ENCODE measurements around the gene ABR. TPM values are rescaled to one million over a fixed set of nuclear protein-coding genes. Genes with fewer than 3 reads are reported as not detected.

The ABR gene
- total RNA-seq = 116 TPM
- 18.7 TPM for polyA plus RNA-seq (ENCODE audit: insufficient read depth, low read depth, low replicate concordance)
- long read RNA-seq, donor 1, partial matches to known transcripts = 0 of 5 reads
- long read RNA-seq, donor 1, other reads (novel, unspliced or antisense) = 0 of 5 reads
- long read RNA-seq, donor 2, partial matches to known transcripts = 0 of 2 reads
- long read RNA-seq, donor 2, other reads (novel, unspliced or antisense) = 0 of 2 reads
- long read RNA-seq, donor 3, full-length matches to known transcripts = 4 of 4 reads
- long read RNA-seq, donor 3, partial matches to known transcripts = 0 of 4 reads
- long read RNA-seq, donor 3, other reads (novel, unspliced or antisense) = 0 of 4 reads
- long read RNA-seq, donor 4, full-length matches to known transcripts = 10 of 10 reads
- long read RNA-seq, donor 4, partial matches to known transcripts = 0 of 10 reads
- long read RNA-seq, donor 4, other reads (novel, unspliced or antisense) = 0 of 10 reads
- long read RNA-seq, donor 5 = 0 reads
- long read RNA-seq, donor 6 = 0 reads
- long read RNA-seq, donor 7, partial matches to known transcripts = 11 of 59 reads
- long read RNA-seq, donor 7, other reads (novel, unspliced or antisense) = 44 of 59 reads
- long read RNA-seq, donor 8, full-length matches to known transcripts = 2 of 2 reads
- long read RNA-seq, donor 8, partial matches to known transcripts = 0 of 2 reads
- long read RNA-seq, donor 8, other reads (novel, unspliced or antisense) = 0 of 2 reads
- long read RNA-seq, donor 9, partial matches to known transcripts = 0 of 1 reads
- long read RNA-seq, donor 9, other reads (novel, unspliced or antisense) = 0 of 1 reads
- long read RNA-seq, donor 10, partial matches to known transcripts = 0 of 4 reads
- long read RNA-seq, donor 10, other reads (novel, unspliced or antisense) = 0 of 4 reads

DNA sequence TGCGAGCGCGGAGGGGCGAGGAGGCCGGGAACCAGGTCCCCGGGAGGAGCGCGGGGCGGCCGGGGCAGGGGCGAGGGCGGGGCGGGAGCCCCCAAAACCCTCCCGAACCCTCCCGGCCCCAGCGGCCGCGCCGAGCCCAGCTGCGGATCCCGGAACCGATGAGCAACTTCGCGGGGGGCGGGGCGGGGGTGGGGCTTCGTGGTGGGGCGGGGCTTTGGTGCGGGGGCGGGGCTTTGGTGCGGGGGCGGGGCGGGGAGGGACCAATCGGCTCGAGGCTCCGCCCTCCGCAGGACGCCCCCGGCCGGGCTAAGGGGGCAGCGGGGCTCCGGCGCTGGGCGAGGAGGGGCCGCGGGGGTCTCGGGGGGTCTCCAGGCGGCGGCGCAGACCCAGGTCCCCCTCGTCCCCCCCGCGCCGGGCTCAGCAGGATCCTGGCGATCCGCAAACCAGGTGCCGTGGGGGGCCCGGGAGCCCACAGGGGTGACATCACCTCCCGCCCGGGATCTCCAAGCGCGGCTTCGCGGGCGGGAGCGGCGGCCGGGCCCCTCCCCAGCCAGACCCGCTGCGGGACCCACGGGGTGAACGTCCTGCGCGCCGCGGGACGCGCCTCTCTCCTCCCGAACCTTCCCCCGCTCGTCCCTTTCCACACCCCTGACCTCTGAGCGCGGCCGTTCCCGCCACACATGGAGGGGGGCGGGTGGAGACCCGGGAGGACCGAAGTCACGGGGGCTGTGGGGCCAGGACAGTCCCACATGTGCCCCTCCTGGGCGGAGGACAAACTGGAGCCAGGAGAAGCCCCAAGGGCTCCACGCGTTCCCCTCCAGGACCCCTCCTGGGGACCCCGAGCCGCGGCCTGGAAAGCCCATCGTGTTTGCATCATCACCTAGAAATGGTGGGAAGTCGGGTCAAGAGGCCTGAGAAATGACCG, at the start of gene ABR:
TSS of gene ABR (minus strand) at position 164 of the 925 bp plus-strand sequence. CDS start 254 bp downstream, outside the sequence.
- no peaks in the 10 kb centered on the region for H3K27me3 ChIP-seq (ENCODE audit: control insufficient read depth, insufficient read depth, low read length)
- no peak within 1 kb of the TSS for H3K27ac ChIP-seq (ENCODE audit: low read depth in 2 of 2, low read length in 2 of 2)
- H3K36me3 ChIP-seq (ENCODE audit: control insufficient read depth in 2 of 3, insufficient read depth in 3 of 3, low read length in 3 of 3) = no peaks in the 10 kb centered on the region
- no peak for FAIRE-seq
- intact Hi-C loops (cut with DNase I) = loop anchor here (5.0 kb wide), 1 partner anchor 53 kb away; no protein-coding TSS in a partner anchor
- no peak within 1 kb of the TSS for H3K9ac ChIP-seq (ENCODE audit: low read length in 3 of 3)
- no peaks in the 10 kb centered on the region for H3K9me3 ChIP-seq (ENCODE audit: control insufficient read depth in 2 of 3, insufficient read depth in 1 of 3, low read length in 3 of 3)
- peak in 3 of 5 donors; percentile 48 to 82 (median 62) for DNase-seq
- peak within 1 kb of the TSS in 1 of 3 donors; percentile 44 for H3K4me3 ChIP-seq (ENCODE audit: low read length in 3 of 3)
- no peak for TF ChIP-seq CTCF (IDR thresholded peaks at IDR 0.05; ENCODE audit: borderline replicate concordance, extremely low read depth, insufficient read depth)
- peaks cover 0 to 10% (median 0%) of the 10 kb centered on the region in 3 donors for H3K4me1 ChIP-seq (ENCODE audit: control insufficient read depth in 2 of 3, insufficient read depth in 2 of 3, low read depth in 1 of 3, low read length in 3 of 3)

- Histone ChIP-seq H3K27me3 (ENCODE audit: control insufficient read depth, insufficient read depth, low read length) (peaks cover 16% of the 10 kb centered on the region), H3K36me3 (ENCODE audit: control insufficient read depth in 2 of 3, insufficient read depth in 3 of 3, low read length in 3 of 3) (peaks cover 0 to 3% (median 0%) of the 10 kb centered on the region in 3 donors), H3K9ac (ENCODE audit: low read length in 3 of 3) (no peak overlapping the region), H3K27ac (ENCODE audit: low read depth in 2 of 2, low read length in 2 of 2) (no peak overlapping the region), H3K9me3 (ENCODE audit: control insufficient read depth in 2 of 3, insufficient read depth in 1 of 3, low read length in 3 of 3) (no peaks in the 10 kb centered on the region), H3K4me1 (ENCODE audit: control insufficient read depth in 2 of 3, insufficient read depth in 2 of 3, low read depth in 1 of 3, low read length in 3 of 3) (peaks cover 0 to 5% (median 0%) of the 10 kb centered on the region in 3 donors), H3K4me3 (ENCODE audit: low read length in 3 of 3) (no peak overlapping the region)
- no peak for FAIRE-seq
- no peak for TF ChIP-seq CTCF (IDR thresholded peaks at IDR 0.05; ENCODE audit: borderline replicate concordance, extremely low read depth, insufficient read depth)
- peak in 4 of 5 donors; percentile 45 to 86 (median 58) for DNase-seq
- intact Hi-C loops (cut with DNase I) = no loop called here
Measured at GRCh38 chr17:1229349-1229899, 49.6 kb upstream of the ABR start.

DNA sequence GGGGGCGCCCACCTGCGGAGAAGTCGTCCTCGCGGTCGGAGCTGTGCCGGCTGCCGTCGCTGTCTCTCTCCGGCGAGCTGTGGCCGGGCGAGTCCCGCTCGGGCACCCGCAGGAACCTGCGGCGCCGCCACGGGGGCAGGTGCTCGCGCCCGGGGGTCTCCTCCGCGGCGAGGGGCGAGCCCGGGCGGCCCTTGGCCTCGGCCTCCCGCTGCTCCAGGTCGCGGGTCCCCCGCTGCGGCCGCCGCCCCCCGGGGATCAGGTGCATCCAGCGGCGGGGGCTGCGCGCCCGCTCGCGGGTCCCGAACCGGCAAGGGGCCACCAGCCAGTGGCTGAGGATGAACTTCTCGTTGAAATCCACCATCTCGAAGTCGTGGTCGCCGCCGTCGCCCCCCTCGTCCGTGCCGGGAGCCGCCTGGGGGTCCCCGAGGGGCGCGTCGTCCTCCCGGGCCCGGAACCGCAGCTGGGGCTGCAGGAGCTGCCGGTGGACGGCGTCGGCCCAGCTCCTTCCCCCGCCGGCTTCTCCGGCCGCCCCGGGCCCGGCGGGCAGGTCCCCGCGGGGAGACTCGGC, 49.1 kb upstream of the ABR start:
- no peak for FAIRE-seq

More for the DNA sequence above, 49.1 kb upstream of the ABR start:
- intact Hi-C loops (cut with DNase I) = no loop called here
- peaks cover 0 to 5% (median 0%) of the 10 kb centered on the region in 3 donors for H3K4me1 ChIP-seq (ENCODE audit: control insufficient read depth in 2 of 3, insufficient read depth in 2 of 3, low read depth in 1 of 3, low read length in 3 of 3)
- TF ChIP-seq CTCF (IDR thresholded peaks at IDR 0.05; ENCODE audit: borderline replicate concordance, extremely low read depth, insufficient read depth) = no peak
- no peak overlapping the region for H3K4me3 ChIP-seq (ENCODE audit: low read length in 3 of 3)
- peaks cover 16% of the 10 kb centered on the region for H3K27me3 ChIP-seq (ENCODE audit: control insufficient read depth, insufficient read depth, low read length)
- DNase-seq = peak in 2 of 5 donors; percentile 16 to 51
- no peak overlapping the region for H3K9ac ChIP-seq (ENCODE audit: low read length in 3 of 3)
- H3K9me3 ChIP-seq (ENCODE audit: control insufficient read depth in 2 of 3, insufficient read depth in 1 of 3, low read length in 3 of 3) = no peaks in the 10 kb centered on the region
- H3K27ac ChIP-seq (ENCODE audit: low read depth in 2 of 2, low read length in 2 of 2) = no peak overlapping the region
- H3K36me3 ChIP-seq (ENCODE audit: control insufficient read depth in 2 of 3, insufficient read depth in 3 of 3, low read length in 3 of 3) = peaks cover 0 to 3% (median 0%) of the 10 kb centered on the region in 3 donors
